GM19193 (cell line): ENCODE results near the gene TDO2.

Experiments used
- POLR2A ChIP-seq: IDR thresholded peaks from 4 replicates; pipeline ENCODE4 v1.6.1; 2011; ENCODE audit not compliant: insufficient read depth, insufficient read length; ENCODE audit errors: extremely low read depth

The TDO2 gene

GRCh38 chr4:155891058-155891457 lies 12.4 kb upstream of the TDO2 start:
- no peak for TF ChIP-seq POLR2A

- TF ChIP-seq POLR2A, result no peak
Observed at GRCh38 chr4:155899891-155900290, 3.6 kb upstream of the TDO2 start.

- no peak for TF ChIP-seq POLR2A
Observed at GRCh38 chr4:155900381-155900780, 3.1 kb upstream of the TDO2 start.

GRCh38 chr4:155901013-155901412 lies 2.5 kb upstream of the TDO2 start:
- no peak for TF ChIP-seq POLR2A

- no peak for TF ChIP-seq POLR2A
Observed at GRCh38 chr4:155904331-155904730, 835 bp downstream of the TDO2 start.

GRCh38 chr4:155906554-155907247 lies 3.2 kb downstream of the TDO2 start:
- TF ChIP-seq POLR2A, result no peak

- TF ChIP-seq POLR2A, result no peak
Observed at GRCh38 chr4:155907556-155907955, 4.1 kb downstream of the TDO2 start.

GRCh38 chr4:155908187-155909139 lies 5.0 kb downstream of the TDO2 start:
- TF ChIP-seq POLR2A, result no peak

GRCh38 chr4:155909615-155910226 lies 6.2 kb downstream of the TDO2 start:
- TF ChIP-seq POLR2A, result no peak

GRCh38 chr4:155911905-155912304 lies 8.4 kb downstream of the TDO2 start:
- TF ChIP-seq POLR2A, result no peak

GRCh38 chr4:155914782-155915181 lies 11.3 kb downstream of the TDO2 start:
- TF ChIP-seq POLR2A, result no peak

- TF ChIP-seq POLR2A, result no peak
Observed at GRCh38 chr4:155921597-155921996, 18.1 kb downstream of the TDO2 start.

GRCh38 chr4:155924637-155925036 lies 21.1 kb downstream of the TDO2 start:
- no peak for TF ChIP-seq POLR2A

- no peak for TF ChIP-seq POLR2A
Observed at GRCh38 chr4:155929833-155930232, 26.3 kb downstream of the TDO2 start.

GRCh38 chr4:155930330-155930729 lies 26.8 kb downstream of the TDO2 start:
- no peak for TF ChIP-seq POLR2A

- TF ChIP-seq POLR2A, result no peak
Observed at GRCh38 chr4:155931634-155932033, 28.1 kb downstream of the TDO2 start.

- no peak for TF ChIP-seq POLR2A
Observed at GRCh38 chr4:155935389-155935986, 32.0 kb downstream of the TDO2 start.
